Nucleus accumbens (tissue), 56 donors: ENCODE data around the gene SCAANT1.

Source experiments
- DNase-seq, 56 donors: peaks; one replicate each; lab custom pipeline; 2025; lab: John Stamatoyannopoulos, UW

The SCAANT1 gene

DNA sequence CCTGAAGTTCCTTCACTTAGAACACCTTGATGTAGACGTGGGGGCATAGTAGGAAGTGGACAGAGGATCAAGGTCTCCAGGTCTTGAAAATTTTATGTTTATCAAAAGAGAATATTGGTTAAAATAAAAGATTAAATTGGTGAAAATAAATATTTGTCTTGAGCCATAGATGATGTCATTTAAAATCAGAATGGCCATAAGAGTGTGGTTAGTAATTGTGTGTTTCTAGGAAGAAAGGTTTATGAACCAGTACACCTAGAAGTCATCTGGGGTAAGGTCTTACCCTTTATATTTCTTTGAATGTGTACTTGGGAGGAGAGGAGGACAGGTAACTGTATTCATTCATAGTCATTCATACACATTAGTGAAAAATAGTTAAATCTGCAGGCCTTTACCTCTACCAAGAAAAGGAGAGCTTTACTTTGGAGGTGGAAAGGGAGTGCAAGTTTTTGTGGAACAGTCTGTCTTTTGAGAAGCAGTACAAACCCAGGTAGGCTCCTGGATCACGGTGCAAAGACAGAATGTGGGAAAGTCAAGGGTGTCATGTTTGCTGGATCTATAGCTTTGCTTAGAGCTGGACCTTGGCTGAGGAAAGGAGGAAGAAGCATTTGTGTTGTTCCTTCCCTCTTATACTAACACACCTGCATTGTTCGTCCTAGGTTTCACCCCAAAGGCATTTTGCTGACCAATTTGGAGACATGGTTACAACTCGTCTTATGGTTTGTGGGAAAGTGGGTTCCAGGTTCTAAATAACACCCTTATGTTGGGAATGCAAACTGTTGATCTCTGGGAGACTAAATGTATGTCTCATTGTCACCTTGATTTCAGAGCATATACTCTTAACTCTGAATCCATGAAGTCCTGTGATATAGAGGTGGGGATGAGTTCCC lies 6.2 kb downstream of the SCAANT1 start:
- DNase-seq, result no peak

DNA sequence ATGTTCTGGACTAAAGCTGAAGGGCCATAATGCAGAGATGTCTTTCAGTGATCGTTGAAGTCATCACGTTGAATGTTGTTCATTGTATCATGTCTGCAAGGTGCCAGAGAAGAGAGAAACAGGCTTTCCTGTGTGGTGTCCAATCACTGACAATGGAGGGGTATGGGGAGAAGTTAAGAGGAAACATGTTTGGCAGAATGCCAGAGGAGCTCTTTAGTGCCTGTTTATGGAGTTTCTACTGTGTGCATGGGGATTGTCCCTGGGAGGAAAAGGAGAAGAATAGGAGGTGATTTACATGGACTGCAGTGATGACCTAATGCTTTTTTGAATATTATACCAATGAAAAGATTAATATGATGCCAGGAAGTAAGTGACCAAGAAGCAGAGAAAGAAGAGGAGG lies 11.7 kb downstream of the SCAANT1 start:
- no peak for DNase-seq

DNA sequence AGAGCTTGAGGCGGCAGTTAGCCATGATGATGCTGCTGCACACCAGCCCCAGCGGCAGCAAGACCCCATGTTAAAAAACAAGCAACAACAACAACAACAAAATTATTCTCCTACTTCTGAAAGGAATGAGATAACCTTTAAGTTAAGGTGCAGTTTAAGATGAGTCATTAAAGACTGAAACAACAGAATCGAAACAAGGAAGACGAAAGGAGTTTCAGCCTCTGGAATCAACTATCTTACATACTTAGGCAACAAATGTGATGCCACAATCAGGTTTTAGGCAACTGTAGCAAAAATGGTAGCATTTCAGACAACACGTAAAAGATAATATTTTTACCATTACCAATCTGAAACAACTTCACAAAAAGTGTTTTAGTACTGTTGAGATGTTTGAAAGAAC lies 12.2 kb downstream of the SCAANT1 start:
- DNase-seq, result no peak

DNA sequence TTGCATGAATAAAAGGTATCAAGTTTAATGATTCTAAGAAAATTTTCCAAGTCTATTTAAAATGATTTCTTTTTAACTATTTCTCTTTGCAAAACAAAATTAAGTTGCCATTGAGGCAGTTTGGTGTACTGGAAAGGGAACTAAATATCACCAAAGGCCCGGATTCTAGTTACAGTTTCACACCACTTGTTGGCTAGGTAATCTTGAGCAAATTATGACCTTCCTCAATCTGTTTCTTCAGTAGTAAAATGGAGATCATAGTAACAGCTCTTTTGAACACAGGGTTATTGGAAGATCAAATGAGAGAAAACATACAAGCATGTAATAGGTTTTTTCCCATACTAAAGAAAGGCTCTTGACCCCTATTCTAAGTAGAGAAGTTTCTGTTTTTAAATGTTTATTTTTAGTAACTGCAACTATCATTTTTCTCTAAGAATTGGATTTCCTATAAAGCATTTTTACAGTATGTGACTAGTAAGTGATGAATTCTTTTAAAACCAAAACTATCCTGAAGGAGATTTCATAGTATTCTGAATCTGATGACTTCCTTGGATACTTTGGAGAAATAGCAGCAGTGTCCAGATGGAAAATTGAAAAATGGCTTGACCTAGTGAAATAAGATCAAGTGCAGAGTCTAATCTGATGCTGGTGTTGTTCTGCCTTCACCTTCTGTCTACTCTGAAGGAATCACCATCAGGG lies 15.7 kb downstream of the SCAANT1 start:
- DNase-seq, result no peak

DNA sequence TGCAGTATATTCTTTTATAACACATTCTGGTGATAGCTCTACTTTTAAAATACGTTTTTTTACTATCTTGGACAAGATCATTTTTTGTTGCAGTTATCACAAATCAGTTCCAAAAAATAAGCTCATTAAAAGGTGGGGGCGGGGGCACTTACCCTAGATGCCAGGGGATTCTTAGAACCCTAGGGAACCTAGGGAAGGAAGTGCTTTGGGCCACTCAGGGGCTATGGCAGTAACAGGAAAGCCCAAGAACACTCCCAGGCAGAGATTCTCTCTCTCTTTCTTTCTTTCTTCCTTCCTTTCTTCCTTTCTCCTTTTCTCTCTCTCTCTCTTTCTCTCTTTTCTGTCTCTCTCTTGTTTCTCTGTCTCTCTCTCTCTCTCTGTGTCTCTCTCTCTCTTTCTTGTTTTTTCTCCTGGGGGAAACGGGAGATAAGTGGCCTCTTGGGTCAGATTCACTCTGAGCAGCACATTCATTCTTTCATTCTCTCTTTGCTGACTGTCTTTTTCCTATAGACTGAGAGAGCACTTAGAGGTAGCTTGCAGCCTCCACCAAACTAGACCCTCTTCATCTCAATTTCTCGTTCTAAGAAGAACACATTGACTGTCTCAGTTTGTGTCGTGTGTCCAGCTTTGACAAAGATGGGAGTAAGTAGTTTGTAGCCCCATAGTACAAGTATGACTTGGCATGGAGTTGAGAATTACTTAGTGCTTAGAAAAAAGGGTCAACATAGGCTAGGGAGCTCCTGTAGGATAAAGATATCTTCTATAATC lies 16.6 kb downstream of the SCAANT1 start:
- no peak for DNase-seq

DNA sequence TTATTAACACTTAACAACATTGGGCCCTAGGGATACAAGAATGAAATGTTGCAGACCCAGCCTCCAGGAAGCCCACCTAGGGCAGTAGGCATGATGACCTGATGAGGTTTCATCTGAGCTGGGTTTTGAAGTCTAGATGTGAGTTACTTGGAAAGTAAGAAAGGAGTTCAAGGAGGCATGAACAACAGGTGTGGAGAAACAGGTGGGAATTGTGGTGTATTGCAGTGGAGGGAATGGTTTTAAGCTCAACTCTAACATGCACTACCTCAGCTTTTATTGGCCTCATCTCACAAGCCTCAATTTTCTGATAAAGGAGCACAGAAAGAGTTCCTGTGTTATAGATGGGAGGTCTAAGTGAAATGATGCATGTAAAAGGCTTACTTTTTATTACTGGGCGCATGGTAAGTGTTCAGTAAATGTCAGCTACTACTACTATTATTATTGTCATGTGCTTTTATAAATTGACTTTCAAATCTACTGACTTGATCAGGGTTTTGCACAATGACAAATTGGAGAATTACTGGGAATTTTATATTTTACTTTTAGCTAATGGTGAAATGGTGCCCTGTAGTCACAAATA lies 19.3 kb downstream of the SCAANT1 start:
- no peak for DNase-seq

DNA sequence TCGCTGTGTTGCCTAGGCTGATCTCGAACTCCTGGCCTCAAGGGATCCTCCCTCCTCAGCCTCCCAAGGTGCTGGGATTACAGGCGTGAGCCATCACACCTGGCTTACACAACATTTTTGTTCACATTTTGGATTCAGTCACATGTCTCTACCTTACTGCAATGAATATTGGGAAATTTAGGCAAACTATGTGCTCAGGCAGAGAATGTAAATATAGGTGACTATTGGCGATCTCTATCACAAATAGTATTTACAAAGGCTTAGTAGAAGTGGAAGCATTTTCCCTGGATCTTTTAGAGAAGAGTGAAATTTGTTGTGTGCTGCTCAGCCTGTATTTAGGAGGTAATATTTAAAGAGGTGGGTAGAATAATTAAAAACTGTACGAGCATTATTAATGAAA lies 20.7 kb downstream of the SCAANT1 start:
- no peak for DNase-seq

DNA sequence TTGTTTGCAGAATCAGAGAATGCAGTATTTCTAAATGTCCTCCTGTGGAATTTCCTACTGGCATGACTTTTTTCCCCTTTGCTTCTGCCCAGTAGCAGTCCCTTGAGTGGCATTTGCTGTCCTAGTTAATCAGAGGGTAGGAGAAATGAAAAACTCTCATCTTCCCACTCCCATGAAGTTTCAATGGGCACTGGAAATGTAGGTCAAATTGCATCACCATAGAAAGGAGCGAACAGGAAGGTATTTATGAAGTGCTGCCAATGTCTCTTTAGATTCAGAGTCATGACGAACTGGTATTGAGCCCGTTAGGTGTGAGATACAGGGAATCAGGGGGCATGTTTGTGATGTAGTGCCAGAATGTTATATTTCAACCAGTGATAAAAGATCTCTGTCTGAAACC lies 25.3 kb downstream of the SCAANT1 start:
- DNase-seq, result no peak

DNA sequence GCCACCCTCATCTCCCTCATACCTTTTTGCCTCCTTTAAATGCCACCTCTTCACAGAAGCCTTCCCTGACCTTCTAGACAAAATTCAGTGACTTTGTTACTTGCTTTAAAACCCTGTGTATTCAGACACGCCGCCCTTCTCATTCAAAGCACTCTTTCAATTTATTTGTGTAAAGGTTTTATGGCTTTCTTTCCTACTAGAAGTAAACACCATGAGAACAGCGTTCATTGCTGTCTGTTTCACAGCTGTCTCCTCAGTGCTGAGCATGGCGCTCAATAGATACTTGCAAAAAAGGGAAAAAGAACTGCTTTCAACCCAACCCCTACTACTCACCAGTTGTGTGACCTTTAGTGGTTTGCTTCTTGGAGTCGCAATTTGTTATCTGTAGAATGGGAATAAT lies 31.5 kb downstream of the SCAANT1 start:
- DNase-seq, result no peak

DNA sequence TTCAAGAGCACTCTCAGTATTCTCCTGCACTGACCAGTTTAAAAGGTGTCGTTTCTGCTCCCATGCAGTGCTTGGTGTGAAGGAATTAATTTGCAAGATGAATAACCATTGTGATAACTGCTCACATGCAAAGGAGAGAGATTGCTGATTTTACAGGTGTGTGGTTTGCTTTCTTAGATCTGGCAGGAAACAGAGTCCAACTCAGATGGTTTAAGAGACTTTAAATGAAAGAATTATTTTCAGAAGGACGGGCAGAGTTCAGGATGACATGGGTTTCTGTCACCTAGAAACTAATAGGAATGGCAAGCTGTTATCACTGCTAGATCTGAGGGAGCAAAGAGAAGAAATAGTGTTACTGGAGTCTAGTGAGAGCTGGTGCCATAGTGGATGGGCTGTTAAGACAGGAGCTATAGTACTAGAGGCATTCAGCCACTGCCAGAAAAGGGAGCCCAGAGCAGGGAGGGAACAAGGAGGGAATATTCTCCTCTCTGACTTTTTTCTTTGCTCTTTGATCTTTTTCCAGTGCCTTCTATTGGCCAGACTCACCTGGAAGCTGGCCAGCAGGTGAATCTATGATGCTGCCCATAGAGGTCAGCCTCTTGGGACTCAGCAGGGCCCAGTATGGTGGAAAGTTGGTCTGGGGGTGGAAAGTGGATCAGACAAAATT lies 33.7 kb downstream of the SCAANT1 start:
- no peak for DNase-seq

DNA sequence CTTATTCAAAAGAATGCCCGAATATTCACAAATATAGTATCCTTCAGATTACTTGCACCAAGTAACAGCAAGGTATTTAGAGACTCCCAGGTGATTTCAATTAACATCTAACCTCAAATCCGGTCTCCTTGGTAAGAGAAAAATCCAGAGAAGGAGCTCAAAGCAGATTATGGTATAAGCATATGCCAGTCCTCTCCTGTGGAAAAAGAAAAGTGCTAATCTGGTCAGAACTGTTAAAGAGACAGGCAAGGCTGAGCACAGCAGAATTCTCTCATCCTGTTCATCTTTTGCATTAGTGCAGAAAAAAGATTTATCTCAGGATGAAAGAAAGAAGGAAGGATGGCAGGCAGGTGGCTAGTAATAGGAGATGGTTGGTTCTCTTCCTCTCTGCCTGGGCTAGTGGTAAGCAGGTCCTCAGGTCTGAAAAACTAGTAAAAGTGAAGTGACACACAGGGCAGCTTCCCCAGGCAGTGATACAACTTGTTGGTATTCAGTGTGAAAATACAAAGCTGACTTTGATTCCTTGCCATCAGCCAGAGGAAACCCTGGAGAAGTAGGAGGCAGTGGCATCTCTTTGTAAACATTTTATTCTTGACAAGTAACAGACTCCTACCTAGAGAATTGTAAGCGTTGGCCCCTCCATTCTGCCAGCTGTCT lies 34.3 kb downstream of the SCAANT1 start:
- DNase-seq, result no peak

DNA sequence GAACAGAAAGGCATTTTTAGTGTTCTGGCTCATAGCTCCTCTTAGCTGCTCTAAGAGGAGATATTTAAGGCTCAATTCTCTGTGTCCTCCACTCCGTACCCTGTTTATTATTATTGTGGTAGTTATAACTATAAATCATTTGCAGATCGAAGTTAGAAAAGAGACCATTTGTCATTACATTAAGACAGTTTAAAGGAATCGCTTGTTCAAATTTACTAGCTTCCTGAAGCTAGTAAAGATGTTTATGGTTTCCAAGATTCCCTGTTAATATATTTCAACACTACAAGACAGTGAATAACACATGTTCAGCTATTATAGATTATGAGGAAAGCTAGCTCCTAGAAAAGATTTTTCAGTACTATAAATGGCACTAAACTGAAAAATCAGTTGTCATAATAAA lies 35.9 kb downstream of the SCAANT1 start:
- DNase-seq, result no peak

DNA sequence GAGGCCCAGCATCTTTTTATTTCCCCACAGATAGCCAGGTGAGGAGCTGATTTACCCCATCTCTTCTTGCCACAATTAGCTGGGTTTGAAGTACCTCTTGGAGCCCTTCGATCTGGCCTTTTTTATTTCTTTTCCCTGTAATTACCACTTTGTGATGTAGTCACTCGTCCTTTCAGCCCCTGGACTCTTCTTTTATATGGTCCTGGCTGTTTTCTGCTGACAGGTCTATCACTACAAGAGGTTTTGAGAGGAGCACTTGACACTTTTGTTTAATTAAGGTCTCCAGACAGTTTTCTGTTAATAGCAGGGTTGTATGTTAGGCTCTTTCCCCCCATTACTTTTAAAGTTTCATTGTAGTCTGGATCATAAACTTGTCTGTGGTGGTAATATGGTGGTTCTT lies 36.7 kb downstream of the SCAANT1 start:
- DNase-seq, result no peak

DNA sequence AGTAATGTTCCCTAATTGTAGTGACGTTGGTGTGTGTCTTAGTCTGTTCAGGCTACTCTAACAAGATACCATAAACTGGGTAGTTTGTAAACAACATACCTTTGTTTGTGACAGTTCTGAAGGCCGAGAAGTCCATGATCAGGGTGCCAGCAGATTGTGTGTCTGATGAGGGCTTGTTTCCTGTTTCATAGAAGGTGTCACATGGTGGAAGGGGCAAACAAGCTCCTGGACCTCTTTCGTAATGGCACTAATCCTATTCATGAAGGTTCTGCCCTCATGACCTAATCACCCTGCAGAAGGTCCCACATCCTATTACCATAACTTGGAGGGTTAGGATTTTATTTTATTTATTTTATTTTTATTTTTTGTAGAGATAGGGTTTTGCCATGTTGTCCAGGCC lies 37.4 kb downstream of the SCAANT1 start:
- no peak for DNase-seq

DNA sequence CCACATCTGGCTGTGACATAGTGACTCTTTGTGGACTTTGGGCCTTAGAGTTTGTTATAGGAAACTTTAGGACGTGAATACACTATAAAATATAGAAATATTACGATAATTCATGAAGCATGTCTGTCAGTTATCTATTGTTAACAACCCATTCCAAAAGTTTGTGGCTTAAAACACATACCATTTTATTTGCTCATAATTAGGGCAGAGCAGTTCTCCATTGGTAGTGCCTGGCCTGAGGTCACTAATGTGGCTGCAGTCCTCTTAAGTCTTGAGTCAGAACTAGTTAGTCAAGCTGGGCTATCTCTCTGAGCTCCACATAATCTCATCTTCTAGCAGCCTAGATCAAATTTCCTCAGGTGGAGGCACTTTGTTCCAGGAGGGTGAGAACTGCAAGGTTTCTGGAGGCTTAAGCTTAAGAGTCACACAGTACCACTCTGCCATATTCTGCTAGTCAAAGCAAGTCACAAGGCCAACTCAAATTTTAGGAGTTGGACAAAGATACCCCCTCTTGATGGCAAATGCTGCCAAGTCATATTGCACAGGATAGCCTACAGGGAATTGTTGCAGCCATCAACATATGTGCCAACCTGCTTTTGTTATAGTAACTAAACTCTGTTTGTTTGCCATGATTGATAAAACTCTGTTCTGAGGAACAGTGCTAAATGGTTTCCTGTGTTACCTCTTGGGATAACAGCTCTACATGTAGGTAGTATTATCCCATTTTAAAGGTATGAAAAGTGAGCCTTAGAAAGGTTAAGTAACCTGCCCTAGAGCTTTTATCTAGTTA lies 39.9 kb downstream of the SCAANT1 start:
- no peak for DNase-seq

DNA sequence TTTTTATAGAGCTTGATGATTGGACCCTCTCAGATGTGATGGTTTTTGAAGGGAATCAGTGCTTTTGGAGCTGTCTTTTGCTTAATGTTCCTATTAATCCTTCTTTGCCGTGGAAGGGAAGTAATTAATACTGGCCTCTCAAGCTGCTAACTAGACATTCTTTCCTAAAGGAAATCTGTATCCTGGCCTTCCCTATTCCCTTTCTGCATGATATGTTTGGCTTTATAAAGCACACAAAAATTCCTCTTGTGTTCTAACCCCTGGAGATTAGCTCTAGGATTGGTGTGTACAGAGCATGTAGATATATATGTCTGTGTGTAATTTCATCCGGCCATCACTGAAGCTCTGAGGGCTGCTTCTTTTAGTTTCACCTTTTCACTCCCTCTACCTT lies 41.6 kb downstream of the SCAANT1 start:
- DNase-seq, result no peak

DNA sequence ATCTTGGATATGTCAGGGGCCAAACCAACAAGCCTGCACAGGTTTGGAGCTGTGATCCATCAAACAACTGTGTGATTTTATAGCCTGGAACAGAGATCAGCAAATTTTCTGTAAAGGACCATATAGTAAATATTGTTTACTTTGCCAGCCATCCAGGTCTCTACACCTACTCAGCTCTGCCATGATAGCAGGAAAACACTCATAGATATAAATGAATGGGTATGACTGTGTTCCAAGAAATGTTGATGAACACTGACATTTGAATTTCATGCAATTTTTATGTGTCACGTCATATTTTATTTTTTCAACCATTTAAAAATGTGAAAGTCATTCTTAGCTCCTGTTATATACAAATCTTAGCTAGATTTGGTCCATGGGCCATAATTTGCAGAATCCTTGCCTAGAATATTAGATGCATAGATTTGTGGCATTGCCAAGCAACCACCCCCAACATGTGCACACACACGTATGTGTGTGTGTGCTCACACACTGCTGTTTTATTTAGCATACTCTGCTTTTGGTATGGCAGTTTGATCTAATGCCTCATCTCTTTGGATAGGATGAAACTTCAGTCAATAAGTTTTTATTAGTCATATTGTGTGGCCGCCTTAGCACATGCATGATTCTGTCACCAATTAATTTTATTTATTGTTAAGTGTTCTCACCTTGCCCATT lies 42.1 kb downstream of the SCAANT1 start:
- DNase-seq, result no peak

DNA sequence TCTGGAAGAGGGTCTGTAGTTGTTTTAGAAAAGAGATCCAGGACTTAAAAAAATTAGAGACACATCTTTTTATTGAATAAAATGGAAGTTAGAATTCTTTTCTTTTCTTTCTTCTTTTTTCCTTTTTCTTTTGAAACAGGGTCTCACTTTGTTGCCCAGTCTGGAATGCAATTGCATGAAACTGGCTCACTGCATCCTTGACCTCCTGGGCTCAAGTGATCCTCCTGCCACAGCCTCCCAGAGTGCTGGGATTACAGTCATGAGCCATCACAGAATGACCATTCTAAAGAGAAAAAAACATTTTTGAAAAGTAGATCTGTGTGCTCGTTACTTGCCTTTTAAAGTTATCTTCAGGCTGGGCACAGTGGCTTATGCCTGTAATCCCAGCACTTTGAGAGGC lies 45.0 kb downstream of the SCAANT1 start:
- no peak for DNase-seq

DNA sequence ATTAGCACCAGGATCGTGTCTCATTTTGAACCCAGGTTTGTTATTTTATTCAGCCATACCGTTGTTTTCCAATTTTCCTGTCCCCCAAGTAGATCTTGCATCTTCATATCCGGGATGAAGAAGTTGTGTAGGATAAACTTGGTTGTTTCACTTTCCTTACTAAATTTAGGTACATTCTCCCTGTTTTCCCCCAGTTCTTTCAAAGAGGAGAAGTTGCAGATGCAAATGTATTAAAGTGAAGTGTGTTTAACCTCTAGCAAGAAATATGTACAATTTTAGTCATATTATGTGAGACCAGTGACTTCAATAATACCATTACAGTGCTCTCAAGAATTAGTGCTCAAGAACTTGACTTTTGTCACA lies 47.2 kb downstream of the SCAANT1 start:
- DNase-seq, result no peak
